B cell (primary cell): ENCODE results near the gene GPR45.

ENCODE experiments used
- EZH2 ChIP-seq: IDR thresholded peaks from 2 replicates; pipeline ENCODE4 v1.6.1; 2012; ENCODE audit warnings: borderline replicate concordance, low read depth, mild to moderate bottlenecking, moderate library complexity, low read length; ENCODE audit not compliant: insufficient read depth, poor library complexity, severe bottlenecking
- TF ChIP-seq, protein P1 (sequence below): fragments of 200-600 bp; IDR thresholded peaks from one replicate; pipeline ENCODE4 v1.8.0; 2022; ENCODE audit warnings: antibody characterized with exemption, mild to moderate bottlenecking

DNA sequence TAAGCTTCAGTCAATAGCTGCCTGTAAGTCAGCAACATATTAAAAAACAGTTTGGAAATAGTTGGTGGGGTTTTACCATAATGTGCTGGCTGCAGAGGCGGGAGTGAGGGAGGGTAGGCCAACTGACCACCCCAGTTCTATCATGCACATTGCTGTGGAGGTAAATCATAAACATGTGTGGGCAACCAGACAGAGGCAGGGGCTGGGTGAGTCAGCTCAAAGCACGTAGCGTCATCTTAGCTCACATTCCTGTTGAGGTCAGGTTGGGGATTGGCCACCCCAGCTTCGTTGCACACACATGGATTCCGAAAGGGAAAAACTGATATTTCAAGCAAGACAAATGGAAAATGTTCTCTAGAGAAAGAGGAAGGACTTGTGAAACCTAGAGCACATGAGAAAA lies 19.5 kb downstream of the GPR45 start:
- TF ChIP-seq, protein P1, sequence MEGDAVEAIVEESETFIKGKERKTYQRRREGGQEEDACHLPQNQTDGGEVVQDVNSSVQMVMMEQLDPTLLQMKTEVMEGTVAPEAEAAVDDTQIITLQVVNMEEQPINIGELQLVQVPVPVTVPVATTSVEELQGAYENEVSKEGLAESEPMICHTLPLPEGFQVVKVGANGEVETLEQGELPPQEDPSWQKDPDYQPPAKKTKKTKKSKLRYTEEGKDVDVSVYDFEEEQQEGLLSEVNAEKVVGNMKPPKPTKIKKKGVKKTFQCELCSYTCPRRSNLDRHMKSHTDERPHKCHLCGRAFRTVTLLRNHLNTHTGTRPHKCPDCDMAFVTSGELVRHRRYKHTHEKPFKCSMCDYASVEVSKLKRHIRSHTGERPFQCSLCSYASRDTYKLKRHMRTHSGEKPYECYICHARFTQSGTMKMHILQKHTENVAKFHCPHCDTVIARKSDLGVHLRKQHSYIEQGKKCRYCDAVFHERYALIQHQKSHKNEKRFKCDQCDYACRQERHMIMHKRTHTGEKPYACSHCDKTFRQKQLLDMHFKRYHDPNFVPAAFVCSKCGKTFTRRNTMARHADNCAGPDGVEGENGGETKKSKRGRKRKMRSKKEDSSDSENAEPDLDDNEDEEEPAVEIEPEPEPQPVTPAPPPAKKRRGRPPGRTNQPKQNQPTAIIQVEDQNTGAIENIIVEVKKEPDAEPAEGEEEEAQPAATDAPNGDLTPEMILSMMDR, result no peak
- TF ChIP-seq EZH2, result no peak
